ENCODE results near the gene MAPKAPK2. TPM values are rescaled to one million over a fixed set of nuclear protein-coding genes. Genes with fewer than 3 reads are reported as not detected.
A peak's percentile ranks its signal among the peaks of the same experiment; 100 is the strongest.

MAPKAPK2 gene
- total and polyA plus RNA-seq, 10 donors: 42.2 to 129 (median 94.2) TPM

- H3K27ac ChIP-seq: no peak overlapping the region
- H3K4me3 ChIP-seq: no peak overlapping the region
- H3K27me3 ChIP-seq (replicated peaks in 1 of 7): no peaks in the 10 kb centered on the region
- TF ChIP-seq POLR2A (IDR thresholded peaks at IDR 0.05) (no peak), CTCF (IDR thresholded peaks at IDR 0.05 in 8 of 11, conservative IDR thresholded peaks at IDR 0.05 in 3 of 11) (no peak), POLR2AphosphoS5 (IDR thresholded peaks at IDR 0.05) (no peak)
- WGBS, 5 donors: 40 to 73% (median 44%) methylated on average over 9 of the region's 9 CpGs
- peaks cover 22 to 83% (median 50%) of the 10 kb centered on the region in 6 donors for H3K4me1 ChIP-seq
- intact Hi-C loops (cut with DNase I; ENCODE audit: low total_unique reads): loop anchor here (10.0 kb wide), 1 partner anchor 256 kb away; no protein-coding TSS in a partner anchor
- H3K36me3 ChIP-seq: peaks cover 8 to 52% (median 52%) of the 10 kb centered on the region in 6 donors
- no peak for DNase-seq
- H3K9me3 ChIP-seq: no peaks in the 10 kb centered on the region
Measured at GRCh38 chr1:206728697-206728987, 43.9 kb downstream of the MAPKAPK2 start.

- H3K9me3 ChIP-seq: no peaks in the 10 kb centered on the region
- TF ChIP-seq POLR2AphosphoS5 (IDR thresholded peaks at IDR 0.05) (peak in 1 of 3 donors; percentile 7), POLR2A (IDR thresholded peaks at IDR 0.05) (no peak), CTCF (IDR thresholded peaks at IDR 0.05 in 8 of 11, conservative IDR thresholded peaks at IDR 0.05 in 3 of 11) (no peak)
- intact Hi-C loops (cut with DNase I; ENCODE audit: low total_unique reads): loop anchor here (10.0 kb wide), 1 partner anchor 256 kb away; no protein-coding TSS in a partner anchor
- peak overlapping the region in 1 of 8 donors; percentile 15 for H3K27ac ChIP-seq
- no peak overlapping the region for H3K4me3 ChIP-seq
- H3K4me1 ChIP-seq: peaks cover 22 to 83% (median 48%) of the 10 kb centered on the region in 6 donors
- no peaks in the 10 kb centered on the region for H3K27me3 ChIP-seq (replicated peaks in 1 of 7)
- 85 to 94% (median 93%) methylated on average over 6 of the region's 6 CpGs for WGBS, 5 donors
- H3K36me3 ChIP-seq: peaks cover 8 to 56% (median 55%) of the 10 kb centered on the region in 6 donors
- DNase-seq: no peak
Measured at GRCh38 chr1:206729050-206729449, 44.3 kb downstream of the MAPKAPK2 start.

- no peaks in the 10 kb centered on the region for H3K27me3 ChIP-seq (replicated peaks in 1 of 7)
- peaks cover 22 to 83% (median 48%) of the 10 kb centered on the region in 6 donors for H3K4me1 ChIP-seq
- H3K27ac ChIP-seq: peak overlapping the region in 1 of 8 donors; percentile 15
- DNase-seq: no peak
- no peak for TF ChIP-seq CTCF (IDR thresholded peaks at IDR 0.05 in 8 of 11, conservative IDR thresholded peaks at IDR 0.05 in 3 of 11)
- peak in 1 of 3 donors; percentile 21 for TF ChIP-seq POLR2AphosphoS5 (IDR thresholded peaks at IDR 0.05)
- intact Hi-C loops (cut with DNase I; ENCODE audit: low total_unique reads): loop anchor here (10.0 kb wide), 1 partner anchor 255 kb away; no protein-coding TSS in a partner anchor
- 85 to 93% (median 90%) methylated on average over 3 of the region's 3 CpGs for WGBS, 5 donors
- peaks cover 8 to 61% (median 55%) of the 10 kb centered on the region in 6 donors for H3K36me3 ChIP-seq
- no peaks in the 10 kb centered on the region for H3K9me3 ChIP-seq
- no peak overlapping the region for H3K4me3 ChIP-seq
Measured at GRCh38 chr1:206729507-206729906, 44.8 kb downstream of the MAPKAPK2 start.

GRCh38 chr1:206732508-206732907, 47.8 kb downstream of the MAPKAPK2 start:
- Histone ChIP-seq H3K36me3 (peaks cover 8 to 90% (median 55%) of the 10 kb centered on the region in 6 donors), H3K4me3 (no peak overlapping the region), H3K4me1 (peaks cover under 1 to 83% (median 44%) of the 10 kb centered on the region in 6 donors), H3K27ac (peak overlapping the region in 1 of 8 donors; percentile 16), H3K9me3 (no peaks in the 10 kb centered on the region), H3K27me3 (replicated peaks in 1 of 7) (no peaks in the 10 kb centered on the region)
- intact Hi-C loops (cut with DNase I; ENCODE audit: low total_unique reads): loop anchor here (5.0 kb wide), 1 partner anchor 180 kb away; no protein-coding TSS in a partner anchor
- WGBS, 5 donors: 92 to 95% (median 94%) methylated on average over 11 of the region's 11 CpGs
- no peak for DNase-seq
- TF ChIP-seq POLR2A (IDR thresholded peaks at IDR 0.05) (no peak), POLR2AphosphoS5 (IDR thresholded peaks at IDR 0.05) (no peak), CTCF (IDR thresholded peaks at IDR 0.05 in 8 of 11, conservative IDR thresholded peaks at IDR 0.05 in 3 of 11) (no peak)

All from spleen (tissue), 11 donors.